ENCODE data around the gene HSD3B7.
A peak's percentile ranks its signal among the peaks of the same experiment; 100 is the strongest.

The HSD3B7 gene

GRCh38 chr16:30983898-30984610 lies 953 bp upstream of the HSD3B7 start:
- DNase-seq: no peak

GRCh38 chr16:30985401-30986128 lies 558 bp downstream of the HSD3B7 start:
- DNase-seq: no peak

- no peak for DNase-seq
These were observed 1.4 kb downstream of the HSD3B7 start for GRCh38 chr16:30986129-30986991.

GRCh38 chr16:30987581-30988190 lies 2.7 kb downstream of the HSD3B7 start:
- no peak for DNase-seq

- no peak for DNase-seq
These were observed 4.6 kb downstream of the HSD3B7 start for GRCh38 chr16:30989469-30990047.

- DNase-seq: no peak
These were observed 5.1 kb downstream of the HSD3B7 start for GRCh38 chr16:30990105-30990504.

- DNase-seq: no peak
These were observed 6.0 kb downstream of the HSD3B7 start for GRCh38 chr16:30991052-30991451.

GRCh38 chr16:30992276-30992780 lies 7.3 kb downstream of the HSD3B7 start:
- DNase-seq: no peak

- no peak for DNase-seq
These were observed 8.2 kb downstream of the HSD3B7 start for GRCh38 chr16:30992931-30993816.

GRCh38 chr16:30995927-30996323 lies 10.9 kb downstream of the HSD3B7 start:
- DNase-seq: no peak

- no peak for DNase-seq
These were observed 11.4 kb downstream of the HSD3B7 start for GRCh38 chr16:30996324-30996984.

GRCh38 chr16:30996985-30997724 lies 12.1 kb downstream of the HSD3B7 start:
- DNase-seq: peak; percentile 83 to 86

GRCh38 chr16:30997725-30998711 lies 13.0 kb downstream of the HSD3B7 start:
- no peak for DNase-seq

- DNase-seq: no peak
These were observed 14.1 kb downstream of the HSD3B7 start for GRCh38 chr16:30998852-30999761.

- no peak for DNase-seq
These were observed 15.8 kb downstream of the HSD3B7 start for GRCh38 chr16:31000671-31001382.

- DNase-seq: no peak
These were observed 16.7 kb downstream of the HSD3B7 start for GRCh38 chr16:31001507-31002249.
